ENCODE data around the gene AGO4.
"Not testable (repeated sequence)": the region's sequence is repeated elsewhere in the genome, so short reads cannot be mapped to it uniquely, and the experiment has no call there.

Gene AGO4

DNA sequence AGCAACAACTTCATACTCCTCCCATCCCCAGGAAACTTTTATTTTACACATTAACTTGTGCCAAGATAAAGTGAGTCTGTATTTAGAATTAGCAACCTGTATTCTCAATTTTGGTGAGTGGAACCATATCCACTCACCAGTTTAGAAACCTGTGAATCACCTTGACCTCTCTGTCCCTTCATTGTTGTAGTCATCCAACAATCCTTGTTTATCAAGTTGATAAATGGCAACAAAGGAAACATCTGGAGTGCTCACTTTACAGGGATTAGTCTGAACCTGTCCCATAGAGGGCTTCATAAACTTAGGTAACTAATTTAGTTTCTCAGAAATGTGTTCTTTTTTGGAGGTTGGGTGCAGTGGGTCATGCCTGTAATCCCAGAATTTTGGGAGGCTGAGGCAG lies 34.1 kb upstream of the AGO4 start:
- TF ChIP-seq, protein P1, sequence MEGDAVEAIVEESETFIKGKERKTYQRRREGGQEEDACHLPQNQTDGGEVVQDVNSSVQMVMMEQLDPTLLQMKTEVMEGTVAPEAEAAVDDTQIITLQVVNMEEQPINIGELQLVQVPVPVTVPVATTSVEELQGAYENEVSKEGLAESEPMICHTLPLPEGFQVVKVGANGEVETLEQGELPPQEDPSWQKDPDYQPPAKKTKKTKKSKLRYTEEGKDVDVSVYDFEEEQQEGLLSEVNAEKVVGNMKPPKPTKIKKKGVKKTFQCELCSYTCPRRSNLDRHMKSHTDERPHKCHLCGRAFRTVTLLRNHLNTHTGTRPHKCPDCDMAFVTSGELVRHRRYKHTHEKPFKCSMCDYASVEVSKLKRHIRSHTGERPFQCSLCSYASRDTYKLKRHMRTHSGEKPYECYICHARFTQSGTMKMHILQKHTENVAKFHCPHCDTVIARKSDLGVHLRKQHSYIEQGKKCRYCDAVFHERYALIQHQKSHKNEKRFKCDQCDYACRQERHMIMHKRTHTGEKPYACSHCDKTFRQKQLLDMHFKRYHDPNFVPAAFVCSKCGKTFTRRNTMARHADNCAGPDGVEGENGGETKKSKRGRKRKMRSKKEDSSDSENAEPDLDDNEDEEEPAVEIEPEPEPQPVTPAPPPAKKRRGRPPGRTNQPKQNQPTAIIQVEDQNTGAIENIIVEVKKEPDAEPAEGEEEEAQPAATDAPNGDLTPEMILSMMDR (IDR thresholded peaks at IDR 0.05; ENCODE audit: low read depth, low read length): no peak

DNA sequence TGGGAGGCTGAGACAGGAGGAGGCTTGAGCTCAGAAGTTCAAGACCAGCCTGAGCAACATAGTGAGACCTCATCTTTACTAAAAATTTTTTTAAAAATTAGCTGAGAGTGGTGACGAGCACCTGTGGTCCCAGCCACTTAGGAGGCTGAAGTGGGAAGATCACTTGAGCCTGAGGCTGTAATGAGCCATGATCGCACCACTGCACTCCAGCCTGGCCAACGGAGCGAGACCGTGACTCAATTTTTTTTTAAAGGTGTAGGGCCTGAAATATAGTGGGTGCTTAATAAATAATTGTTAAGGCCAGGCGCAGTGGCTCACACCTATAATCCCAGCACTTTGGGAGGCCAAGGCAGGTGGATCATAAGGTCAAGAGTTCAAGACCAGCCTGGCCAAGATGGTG lies 31.6 kb upstream of the AGO4 start:
- H3K4me3 ChIP-seq (replicated peaks in 1 of 2; ENCODE audit: low read depth in 2 of 2, low read length in 2 of 2); DNase-seq (ENCODE audit: low read depth in 2 of 2): not testable (repeated sequence)

More for the DNA sequence above, 34.1 kb upstream of the AGO4 start:
- no peak overlapping the region for H3K4me3 ChIP-seq (replicated peaks in 1 of 2; ENCODE audit: low read depth in 2 of 2, low read length in 2 of 2)
- no peak for DNase-seq (ENCODE audit: low read depth in 2 of 2)

DNA sequence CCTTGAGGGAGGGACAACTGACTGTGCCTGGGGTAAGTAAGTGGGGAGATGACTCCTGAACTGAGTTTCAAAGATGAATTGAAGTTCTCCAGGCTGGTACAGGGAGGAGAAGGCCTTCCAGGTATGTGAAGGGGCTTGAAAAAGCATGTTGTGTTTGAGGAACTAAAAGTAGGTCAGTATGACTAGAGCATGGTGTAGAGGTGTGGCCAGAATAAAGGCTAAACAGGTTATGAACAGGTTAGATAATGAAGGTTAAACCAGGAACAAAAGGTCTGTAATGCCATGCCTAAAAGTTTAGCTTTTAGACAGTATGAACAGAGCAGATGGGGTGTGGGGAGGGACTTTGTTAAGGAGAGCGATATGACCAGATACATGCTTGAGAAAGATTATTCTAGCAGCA lies 30.7 kb upstream of the AGO4 start:
- no peak for DNase-seq (ENCODE audit: low read depth in 2 of 2)
- TF ChIP-seq, protein P1 (IDR thresholded peaks at IDR 0.05; ENCODE audit: low read depth, low read length): no peak
- no peak overlapping the region for H3K4me3 ChIP-seq (replicated peaks in 1 of 2; ENCODE audit: low read depth in 2 of 2, low read length in 2 of 2)

DNA sequence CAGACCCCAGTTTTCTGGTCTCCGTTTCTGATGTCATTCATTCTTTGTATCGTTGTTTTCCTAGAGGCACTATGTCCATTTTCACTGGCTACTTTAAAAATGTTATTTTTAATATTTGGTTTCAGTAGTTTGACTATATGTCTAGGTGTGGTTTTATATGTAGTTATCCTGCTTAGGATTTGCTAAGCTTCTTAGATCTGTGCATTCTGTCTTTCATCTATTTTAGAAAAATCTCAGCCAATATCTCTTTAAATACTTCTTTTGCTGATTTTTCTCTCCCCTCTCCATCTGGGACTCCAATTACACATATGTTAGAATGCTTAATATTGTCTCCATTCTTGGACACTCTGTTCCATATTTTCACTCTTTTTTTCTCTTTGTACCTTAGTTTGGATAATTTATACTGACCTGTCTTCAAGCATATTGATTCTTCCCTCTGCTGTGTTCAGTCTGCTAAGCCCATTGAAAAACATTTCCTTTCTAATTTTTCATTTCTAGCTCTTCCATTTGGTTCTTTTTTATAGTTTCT lies 24.7 kb upstream of the AGO4 start:
- no peak overlapping the region for H3K4me3 ChIP-seq (replicated peaks in 1 of 2; ENCODE audit: low read depth in 2 of 2, low read length in 2 of 2)
- no peak for DNase-seq (ENCODE audit: low read depth in 2 of 2)
- TF ChIP-seq, protein P1 (IDR thresholded peaks at IDR 0.05; ENCODE audit: low read depth, low read length): no peak

DNA sequence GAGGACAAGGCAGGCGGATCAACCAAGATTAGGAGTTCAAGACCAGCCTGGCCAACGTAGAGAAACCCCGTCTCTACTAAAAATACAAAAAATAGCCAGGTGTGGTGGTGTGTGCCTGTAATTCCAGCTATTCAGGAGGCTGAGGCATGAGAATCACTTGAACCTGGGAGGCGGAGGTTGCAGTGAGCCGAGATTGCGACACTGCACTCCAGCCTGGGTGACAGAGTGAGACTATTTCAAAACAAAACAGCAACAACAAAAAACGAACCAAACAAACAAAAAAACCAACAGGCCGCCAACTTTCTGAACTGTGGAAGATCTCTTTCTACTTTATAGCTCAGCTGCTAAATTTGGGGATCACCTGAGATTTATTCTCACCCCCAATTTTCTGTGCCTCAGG lies 23.5 kb upstream of the AGO4 start:
- not testable (repeated sequence) for DNase-seq (ENCODE audit: low read depth in 2 of 2); H3K4me3 ChIP-seq (replicated peaks in 1 of 2; ENCODE audit: low read depth in 2 of 2, low read length in 2 of 2)

DNA sequence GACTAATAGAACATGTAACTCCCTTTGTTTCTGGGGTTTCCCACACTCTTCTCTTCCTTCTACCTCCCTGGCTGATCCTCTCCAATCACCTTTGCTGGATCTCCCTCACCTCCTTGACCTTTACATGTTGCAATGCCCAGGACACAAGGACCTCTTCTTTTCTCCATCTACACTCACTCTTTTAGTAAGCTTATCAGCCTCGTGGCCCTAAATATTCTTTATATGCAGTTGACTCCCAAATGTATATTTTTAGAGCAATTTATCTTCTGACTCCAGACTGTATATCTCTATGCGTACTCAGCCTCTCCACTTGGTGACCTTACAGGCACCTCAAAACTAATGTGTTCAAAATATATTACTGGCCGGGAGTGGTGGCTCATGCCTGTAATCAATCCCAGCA lies 19.7 kb upstream of the AGO4 start:
- H3K4me3 ChIP-seq (replicated peaks in 1 of 2; ENCODE audit: low read depth in 2 of 2, low read length in 2 of 2): no peak overlapping the region
- TF ChIP-seq, protein P1 (IDR thresholded peaks at IDR 0.05; ENCODE audit: low read depth, low read length): no peak
- no peak for DNase-seq (ENCODE audit: low read depth in 2 of 2)

DNA sequence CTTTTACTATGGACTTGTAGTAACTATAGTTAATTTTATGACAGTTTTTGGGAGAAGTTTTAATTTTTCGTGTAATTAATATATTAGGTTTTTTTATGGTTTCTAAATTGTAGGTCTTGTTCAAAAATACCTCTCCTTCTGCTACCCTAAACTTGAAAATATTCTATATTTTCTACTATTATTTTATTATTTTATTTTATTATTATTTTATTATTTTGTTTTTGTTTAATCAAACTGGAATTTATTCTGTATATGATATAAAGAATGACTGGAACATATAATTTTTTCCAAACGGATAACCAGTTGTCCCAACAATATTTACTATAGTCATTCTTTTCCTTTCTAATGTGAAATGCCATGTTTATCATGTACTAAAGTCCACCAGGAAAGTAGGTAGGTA lies 17.1 kb upstream of the AGO4 start:
- H3K4me3 ChIP-seq (replicated peaks in 1 of 2; ENCODE audit: low read depth in 2 of 2, low read length in 2 of 2): no peak overlapping the region
- DNase-seq (ENCODE audit: low read depth in 2 of 2): no peak
- TF ChIP-seq, protein P1 (IDR thresholded peaks at IDR 0.05; ENCODE audit: low read depth, low read length): no peak

DNA sequence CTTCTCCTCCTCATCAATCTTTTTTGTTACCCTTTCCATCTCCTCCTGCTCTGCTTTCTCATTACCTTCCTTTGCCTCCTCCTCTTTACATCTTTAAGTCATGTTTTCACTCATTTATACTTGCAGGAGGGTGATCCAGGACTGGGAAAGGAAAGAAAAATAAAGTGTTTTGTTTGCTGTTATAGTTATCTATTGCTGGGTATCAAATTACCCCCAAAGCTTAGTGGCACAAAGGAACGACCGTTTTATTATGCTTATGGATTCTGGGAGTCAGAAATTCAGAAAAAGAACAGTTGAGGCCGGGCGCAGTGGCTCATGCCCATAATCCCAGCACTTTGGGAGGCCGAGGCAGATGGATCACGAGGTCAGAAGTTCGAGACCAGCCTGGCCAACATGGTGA lies 12.5 kb upstream of the AGO4 start:
- no peak for DNase-seq (ENCODE audit: low read depth in 2 of 2)
- TF ChIP-seq, protein P1 (IDR thresholded peaks at IDR 0.05; ENCODE audit: low read depth, low read length): no peak
- no peak overlapping the region for H3K4me3 ChIP-seq (replicated peaks in 1 of 2; ENCODE audit: low read depth in 2 of 2, low read length in 2 of 2)

Data from cardiac fibroblast (primary cell).